ENCODE measurements around the gene HECW1. TPM values are rescaled to one million over a fixed set of nuclear protein-coding genes. Genes with fewer than 3 reads are reported as not detected.

The HECW1 gene
- total and polyA plus RNA-seq, 4 donors, result 0.05 TPM; not detected in 3

- Histone ChIP-seq H3K4me1 (ENCODE audit: control insufficient read depth in 4 of 4, insufficient read depth in 4 of 4, low read length in 3 of 4) (peaks cover 0 to 20% (median 17%) of the 10 kb centered on the region in 4 donors), H3K9me3 (ENCODE audit: control insufficient read depth in 4 of 4, low read length in 3 of 4) (no peaks in the 10 kb centered on the region), H3K4me3 (ENCODE audit: low read depth in 1 of 3, low read length in 3 of 3) (no peak overlapping the region), H3K9ac (ENCODE audit: low read depth in 1 of 2, low read length in 2 of 2) (no peak overlapping the region), H3K27ac (ENCODE audit: low read depth in 1 of 2, low read length in 2 of 2) (no peak overlapping the region), H3K27me3 (ENCODE audit: control insufficient read depth in 4 of 4, insufficient read depth in 4 of 4, low read length in 3 of 4) (no peaks in the 10 kb centered on the region), H3K36me3 (ENCODE audit: control insufficient read depth in 4 of 4, insufficient read depth in 3 of 4, low read depth in 1 of 4, low read length in 3 of 4) (no peaks in the 10 kb centered on the region)
- TF ChIP-seq MAX (IDR thresholded peaks at IDR 0.05), result no peak
- 94% methylated on average over 5 of the region's 5 CpGs for WGBS
- DNase-seq (ENCODE audit: low spot score), result no peak
Observed at GRCh38 chr7:43492896-43493295, 380.4 kb downstream of the HECW1 start.

GRCh38 chr7:43495572-43495971 lies 383.1 kb downstream of the HECW1 start:
- H3K4me1 ChIP-seq (ENCODE audit: control insufficient read depth in 4 of 4, insufficient read depth in 4 of 4, low read length in 3 of 4), result no peaks in the 10 kb centered on the region
- no peak overlapping the region for H3K4me3 ChIP-seq (ENCODE audit: low read depth in 1 of 3, low read length in 3 of 3)
- no peaks in the 10 kb centered on the region for H3K27me3 ChIP-seq (ENCODE audit: control insufficient read depth in 4 of 4, insufficient read depth in 4 of 4, low read length in 3 of 4)
- H3K9me3 ChIP-seq (ENCODE audit: control insufficient read depth in 4 of 4, low read length in 3 of 4), result no peaks in the 10 kb centered on the region
- H3K36me3 ChIP-seq (ENCODE audit: control insufficient read depth in 4 of 4, insufficient read depth in 3 of 4, low read depth in 1 of 4, low read length in 3 of 4), result no peaks in the 10 kb centered on the region
- 82% methylated on average over 4 of the region's 4 CpGs for WGBS
- TF ChIP-seq NR2F2 (IDR thresholded peaks at IDR 0.05) (no peak), SP1 (IDR thresholded peaks at IDR 0.05) (no peak), RAD21 (IDR thresholded peaks at IDR 0.05) (no peak), EGR1 (IDR thresholded peaks at IDR 0.05; ENCODE audit: low read depth in 2 of 2) (no peak), YY1 (IDR thresholded peaks at IDR 0.05) (no peak), RXRA (IDR thresholded peaks at IDR 0.05) (no peak), FOXA1 (IDR thresholded peaks at IDR 0.05) (no peak), MAX (IDR thresholded peaks at IDR 0.05) (no peak), REST (IDR thresholded peaks at IDR 0.05) (no peak), GABPA (IDR thresholded peaks at IDR 0.05 in 1 of 2, conservative IDR thresholded peaks at IDR 0.05 in 1 of 2) (no peak)
- H3K9ac ChIP-seq (ENCODE audit: low read depth in 1 of 2, low read length in 2 of 2), result no peak overlapping the region
- no peak for DNase-seq (ENCODE audit: low spot score)
- no peak overlapping the region for H3K27ac ChIP-seq (ENCODE audit: low read depth in 1 of 2, low read length in 2 of 2)

GRCh38 chr7:43496596-43496995 lies 384.1 kb downstream of the HECW1 start:
- H3K9ac ChIP-seq (ENCODE audit: low read depth in 1 of 2, low read length in 2 of 2), result no peak overlapping the region
- H3K4me1 ChIP-seq (ENCODE audit: control insufficient read depth in 4 of 4, insufficient read depth in 4 of 4, low read length in 3 of 4), result peaks cover 1 to 5% (median 3%) of the 10 kb centered on the region in 4 donors
- WGBS, result 88% methylated on average over 2 of the region's 2 CpGs
- no peak for TF ChIP-seq HNF4G (IDR thresholded peaks at IDR 0.05)
- no peak for TF ChIP-seq MAX (IDR thresholded peaks at IDR 0.05)
- TF ChIP-seq YY1 (IDR thresholded peaks at IDR 0.05), result no peak
- no peak for TF ChIP-seq CTCF (IDR thresholded peaks at IDR 0.05; ENCODE audit: low read depth, low read length, missing input control)
- TF ChIP-seq REST (IDR thresholded peaks at IDR 0.05), result no peak
- TF ChIP-seq TAF1 (conservative IDR thresholded peaks at IDR 0.05), result no peak
- no peak for TF ChIP-seq RAD21 (IDR thresholded peaks at IDR 0.05)
- TF ChIP-seq ZBTB33 (IDR thresholded peaks at IDR 0.05), result no peak
- TF ChIP-seq FOXA2 (IDR thresholded peaks at IDR 0.05), result no peak
- no peak for TF ChIP-seq FOXA1 (IDR thresholded peaks at IDR 0.05)
- TF ChIP-seq NR2F2 (IDR thresholded peaks at IDR 0.05), result no peak
- TF ChIP-seq RXRA (IDR thresholded peaks at IDR 0.05), result no peak
- TF ChIP-seq JUND (IDR thresholded peaks at IDR 0.05), result no peak

More at GRCh38 chr7:43496596-43496995, 384.1 kb downstream of the HECW1 start:
- no peak for DNase-seq (ENCODE audit: low spot score)
- Histone ChIP-seq H3K9me3 (ENCODE audit: control insufficient read depth in 4 of 4, low read length in 3 of 4) (no peaks in the 10 kb centered on the region), H3K27ac (ENCODE audit: low read depth in 1 of 2, low read length in 2 of 2) (no peak overlapping the region), H3K27me3 (ENCODE audit: control insufficient read depth in 4 of 4, insufficient read depth in 4 of 4, low read length in 3 of 4) (no peaks in the 10 kb centered on the region), H3K36me3 (ENCODE audit: control insufficient read depth in 4 of 4, insufficient read depth in 3 of 4, low read depth in 1 of 4, low read length in 3 of 4) (no peaks in the 10 kb centered on the region), H3K4me3 (ENCODE audit: low read depth in 1 of 3, low read length in 3 of 3) (no peak overlapping the region)
